GM23338 (cell line): ENCODE data around the gene MOCOS. TPM values are rescaled to one million over a fixed set of nuclear protein-coding genes. Genes with fewer than 3 reads are reported as not detected.

Experiments used
- ATAC-seq: fragments of 200-7000 bp; cut with Tn5 transposase; 3 replicates; pipeline ENCODE4 v1.9.1; 2020
- DNase-seq: peaks from one replicate; pipeline ENCODE4 v3.0.0-alpha.2; 2015; ENCODE audit warnings: low spot score
- H2AFZ ChIP-seq: fragments of 200-600 bp; sonication (generic); 2 replicates; pipeline ENCODE4 v1.8.0; 2016; ENCODE audit warnings: antibody characterized with exemption, mild to moderate bottlenecking, moderate library complexity
- H3F3A ChIP-seq: fragments of 200-600 bp; sonication (generic); replicated peaks from 2 replicates; pipeline ENCODE4 v1.8.0; 2017; ENCODE audit warnings: antibody characterized with exemption, mixed run types, low read depth
- H3K27ac ChIP-seq: fragments of 200-600 bp; sonication (generic); 2 replicates; pipeline ENCODE4 v1.6.1; 2016; ENCODE audit warnings: low read depth
- H3K27me3 ChIP-seq: fragments of 200-600 bp; sonication (generic); 2 replicates; pipeline ENCODE4 v1.8.0; 2016; ENCODE audit warnings: mild to moderate bottlenecking, mixed run types, moderate library complexity; ENCODE audit not compliant: insufficient read depth
- H3K36me3 ChIP-seq: fragments of 200-600 bp; sonication (generic); 2 replicates; pipeline ENCODE4 v1.8.0; 2016; ENCODE audit warnings: mild to moderate bottlenecking; ENCODE audit not compliant: insufficient read depth
- H3K4me1 ChIP-seq: fragments of 200-600 bp; sonication (generic); 2 replicates; pipeline ENCODE4 v1.8.0; 2016; ENCODE audit warnings: mild to moderate bottlenecking, moderate library complexity; ENCODE audit not compliant: insufficient read depth
- H3K4me2 ChIP-seq: fragments of 200-600 bp; sonication (generic); 2 replicates; pipeline ENCODE4 v1.7.1; 2017; ENCODE audit warnings: mixed run types
- H3K4me3 ChIP-seq: fragments of 200-600 bp; sonication (generic); 2 replicates; pipeline ENCODE4 v1.6.1; 2016; ENCODE audit warnings: mixed run types
- H3K79me2 ChIP-seq: fragments of 200-600 bp; sonication (generic); replicated peaks from 2 replicates; pipeline ENCODE4 v1.8.0; 2017; ENCODE audit warnings: mild to moderate bottlenecking; ENCODE audit not compliant: insufficient read depth
- H3K9me2 ChIP-seq: fragments of 200-600 bp; sonication (generic); 2 replicates; pipeline ENCODE4 v1.8.0; 2017; ENCODE audit not compliant: insufficient read depth
- H4K20me1 ChIP-seq: fragments of 200-600 bp; sonication (generic); replicated peaks from 2 replicates; pipeline ENCODE4 v1.8.0; 2017; ENCODE audit warnings: mild to moderate bottlenecking; ENCODE audit not compliant: insufficient read depth
- H3K27ac Mint-ChIP-seq: 2 replicates; pipeline ENCODE4 v1.8.0; 2020; ENCODE audit warnings: inconsistent platforms, mild to moderate bottlenecking, moderate library complexity, mixed read lengths
- H3K27me3 Mint-ChIP-seq: 3 replicates; pipeline ENCODE4 v1.8.0; 2022; ENCODE audit warnings: low read depth, mild to moderate bottlenecking, moderate library complexity, mixed read lengths, inconsistent platforms; ENCODE audit not compliant: insufficient read depth, poor library complexity
- H3K36me3 Mint-ChIP-seq: 3 replicates; pipeline ENCODE4 v1.8.0; 2021; ENCODE audit warnings: low read depth, mild to moderate bottlenecking, inconsistent platforms, moderate library complexity, mixed read lengths
- H3K4me1 Mint-ChIP-seq: 3 replicates; pipeline ENCODE4 v1.8.0; 2020; ENCODE audit warnings: mild to moderate bottlenecking, inconsistent platforms, mixed read lengths
- H3K4me3 Mint-ChIP-seq: 3 replicates; pipeline ENCODE4 v1.8.0; 2021; ENCODE audit warnings: moderate library complexity, mild to moderate bottlenecking, inconsistent platforms, mixed read lengths
- H3K9me3 Mint-ChIP-seq: 3 replicates; pipeline ENCODE4 v1.8.0; 2020; ENCODE audit warnings: moderate library complexity, mild to moderate bottlenecking, inconsistent platforms, mixed read lengths
- CREB1 ChIP-seq: fragments of 250-450 bp; sonication (Bioruptor Pico); IDR thresholded peaks from 2 replicates; pipeline ENCODE4 v1.5.0; 2020; ENCODE audit warnings: low read depth, mild to moderate bottlenecking, moderate library complexity
- CTCF ChIP-seq, 2 experiments: fragments of 200-600 bp in 1 of 2; sonication (generic) in 1 of 2; conservative IDR thresholded peaks; 2 replicates each; pipeline versions ENCODE4 v1.5.1 to v1.6.1; 2016 to 2017; ENCODE audit warnings: antibody characterized with exemption in 2 of 2, low read depth in 2 of 2, mild to moderate bottlenecking in 2 of 2, moderate library complexity in 1 of 2
- ETS1 ChIP-seq: IDR thresholded peaks from 2 replicates; pipeline ENCODE4 v1.6.1; 2016; ENCODE audit warnings: antibody characterized with exemption
- EZH2 ChIP-seq: fragments of 200-600 bp; sonication (generic); IDR thresholded peaks from one replicate; pipeline ENCODE4 v1.8.0; 2017; ENCODE audit warnings: antibody characterized with exemption, mild to moderate bottlenecking, low read depth; ENCODE audit not compliant: unreplicated experiment
- EZH2phosphoT487 ChIP-seq: fragments of 200-600 bp; sonication (generic); IDR thresholded peaks from one replicate; pipeline ENCODE4 v1.8.1; 2018; ENCODE audit warnings: antibody characterized with exemption; ENCODE audit not compliant: unreplicated experiment
- JUNB ChIP-seq: IDR thresholded peaks from one replicate; pipeline ENCODE4 v1.6.1; 2016; ENCODE audit warnings: antibody characterized with exemption; ENCODE audit not compliant: unreplicated experiment
- NANOG ChIP-seq: IDR thresholded peaks from 2 replicates; pipeline ENCODE4 v1.6.1; 2016; ENCODE audit warnings: antibody characterized with exemption, borderline replicate concordance
- POLR2AphosphoS5 ChIP-seq: IDR thresholded peaks from 2 replicates; pipeline ENCODE4 v1.6.1; 2016; ENCODE audit warnings: antibody characterized with exemption, low read depth
- STAT1 ChIP-seq: IDR thresholded peaks from one replicate; pipeline ENCODE4 v1.6.1; 2016; ENCODE audit warnings: antibody characterized with exemption; ENCODE audit not compliant: unreplicated experiment
- ZNF114 ChIP-seq: fragments of 250-450 bp; sonication (Bioruptor Pico); IDR thresholded peaks from 2 replicates; pipeline ENCODE4 v1.5.0; 2020; ENCODE audit warnings: mild to moderate bottlenecking, moderate library complexity
- ZNF331 ChIP-seq: fragments of 250-450 bp; sonication (Bioruptor Pico); IDR thresholded peaks from 2 replicates; pipeline ENCODE4 v1.5.0; 2020; ENCODE audit warnings: low read depth, mild to moderate bottlenecking, moderate library complexity
- polyA plus RNA-seq: library from polyadenylated mRNA; unstranded; fragments of >200 nt; fragmentation: Nextera tagmentation; extraction: Ambion mirVana; gene quantifications from 2 replicates; pipeline ENCODE4 v1.2.1, GENCODE V29; 2016
- total RNA-seq: library from RNA; depleted of rRNA; stranded (reverse); fragments of >200 nt; shearing (Covaris generic); gene quantifications from 2 replicates; pipeline ENCODE4 v1.2.3, GENCODE V29; 2014
- TF ChIP-seq, protein P1 (sequence below): fragments of 250-450 bp; sonication (Bioruptor Pico); IDR thresholded peaks from 2 replicates; pipeline ENCODE4 v1.5.0; 2020; ENCODE audit warnings: mild to moderate bottlenecking, moderate library complexity
- TF ChIP-seq, protein P2 (sequence below): IDR thresholded peaks from one replicate; pipeline ENCODE4 v1.6.1; 2018; ENCODE audit warnings: antibody characterized with exemption; ENCODE audit not compliant: unreplicated experiment

MOCOS gene
- total and polyA plus RNA-seq, 2 experiments from 2014 or later, result 3.9 to 7.2 TPM

- Histone ChIP-seq H3K27me3 (no peaks in the 10 kb centered on the region), H3K4me3 (no peak overlapping the region), H3K27ac (no peak overlapping the region), H3K79me2 (no peaks in the 10 kb centered on the region), H2AFZ (no peak overlapping the region), H3F3A (no peaks in the 10 kb centered on the region), H3K9me2 (no peaks in the 10 kb centered on the region), H4K20me1 (no peaks in the 10 kb centered on the region), H3K36me3 (no peaks in the 10 kb centered on the region), H3K4me1 (no peaks in the 10 kb centered on the region), H3K4me2 (no peak overlapping the region)
- H3K9me3 Mint-ChIP-seq, result peaks cover 7% of the 10 kb centered on the region
- TF ChIP-seq EZH2, result no peak
- no peak for TF ChIP-seq STAT1
- no peak for TF ChIP-seq CTCF (conservative IDR thresholded peaks at IDR 0.05; ENCODE audit: low read depth in 2 of 2)
- no peak for TF ChIP-seq ETS1
- no peak for TF ChIP-seq ZNF114 (CRISPR knock-in tag)
- TF ChIP-seq CREB1 (CRISPR knock-in tag), result no peak
- no peak for TF ChIP-seq EZH2phosphoT487
- no peak for TF ChIP-seq POLR2AphosphoS5
- no peak for TF ChIP-seq JUNB
- TF ChIP-seq NANOG, result no peak
- TF ChIP-seq, protein P1, sequence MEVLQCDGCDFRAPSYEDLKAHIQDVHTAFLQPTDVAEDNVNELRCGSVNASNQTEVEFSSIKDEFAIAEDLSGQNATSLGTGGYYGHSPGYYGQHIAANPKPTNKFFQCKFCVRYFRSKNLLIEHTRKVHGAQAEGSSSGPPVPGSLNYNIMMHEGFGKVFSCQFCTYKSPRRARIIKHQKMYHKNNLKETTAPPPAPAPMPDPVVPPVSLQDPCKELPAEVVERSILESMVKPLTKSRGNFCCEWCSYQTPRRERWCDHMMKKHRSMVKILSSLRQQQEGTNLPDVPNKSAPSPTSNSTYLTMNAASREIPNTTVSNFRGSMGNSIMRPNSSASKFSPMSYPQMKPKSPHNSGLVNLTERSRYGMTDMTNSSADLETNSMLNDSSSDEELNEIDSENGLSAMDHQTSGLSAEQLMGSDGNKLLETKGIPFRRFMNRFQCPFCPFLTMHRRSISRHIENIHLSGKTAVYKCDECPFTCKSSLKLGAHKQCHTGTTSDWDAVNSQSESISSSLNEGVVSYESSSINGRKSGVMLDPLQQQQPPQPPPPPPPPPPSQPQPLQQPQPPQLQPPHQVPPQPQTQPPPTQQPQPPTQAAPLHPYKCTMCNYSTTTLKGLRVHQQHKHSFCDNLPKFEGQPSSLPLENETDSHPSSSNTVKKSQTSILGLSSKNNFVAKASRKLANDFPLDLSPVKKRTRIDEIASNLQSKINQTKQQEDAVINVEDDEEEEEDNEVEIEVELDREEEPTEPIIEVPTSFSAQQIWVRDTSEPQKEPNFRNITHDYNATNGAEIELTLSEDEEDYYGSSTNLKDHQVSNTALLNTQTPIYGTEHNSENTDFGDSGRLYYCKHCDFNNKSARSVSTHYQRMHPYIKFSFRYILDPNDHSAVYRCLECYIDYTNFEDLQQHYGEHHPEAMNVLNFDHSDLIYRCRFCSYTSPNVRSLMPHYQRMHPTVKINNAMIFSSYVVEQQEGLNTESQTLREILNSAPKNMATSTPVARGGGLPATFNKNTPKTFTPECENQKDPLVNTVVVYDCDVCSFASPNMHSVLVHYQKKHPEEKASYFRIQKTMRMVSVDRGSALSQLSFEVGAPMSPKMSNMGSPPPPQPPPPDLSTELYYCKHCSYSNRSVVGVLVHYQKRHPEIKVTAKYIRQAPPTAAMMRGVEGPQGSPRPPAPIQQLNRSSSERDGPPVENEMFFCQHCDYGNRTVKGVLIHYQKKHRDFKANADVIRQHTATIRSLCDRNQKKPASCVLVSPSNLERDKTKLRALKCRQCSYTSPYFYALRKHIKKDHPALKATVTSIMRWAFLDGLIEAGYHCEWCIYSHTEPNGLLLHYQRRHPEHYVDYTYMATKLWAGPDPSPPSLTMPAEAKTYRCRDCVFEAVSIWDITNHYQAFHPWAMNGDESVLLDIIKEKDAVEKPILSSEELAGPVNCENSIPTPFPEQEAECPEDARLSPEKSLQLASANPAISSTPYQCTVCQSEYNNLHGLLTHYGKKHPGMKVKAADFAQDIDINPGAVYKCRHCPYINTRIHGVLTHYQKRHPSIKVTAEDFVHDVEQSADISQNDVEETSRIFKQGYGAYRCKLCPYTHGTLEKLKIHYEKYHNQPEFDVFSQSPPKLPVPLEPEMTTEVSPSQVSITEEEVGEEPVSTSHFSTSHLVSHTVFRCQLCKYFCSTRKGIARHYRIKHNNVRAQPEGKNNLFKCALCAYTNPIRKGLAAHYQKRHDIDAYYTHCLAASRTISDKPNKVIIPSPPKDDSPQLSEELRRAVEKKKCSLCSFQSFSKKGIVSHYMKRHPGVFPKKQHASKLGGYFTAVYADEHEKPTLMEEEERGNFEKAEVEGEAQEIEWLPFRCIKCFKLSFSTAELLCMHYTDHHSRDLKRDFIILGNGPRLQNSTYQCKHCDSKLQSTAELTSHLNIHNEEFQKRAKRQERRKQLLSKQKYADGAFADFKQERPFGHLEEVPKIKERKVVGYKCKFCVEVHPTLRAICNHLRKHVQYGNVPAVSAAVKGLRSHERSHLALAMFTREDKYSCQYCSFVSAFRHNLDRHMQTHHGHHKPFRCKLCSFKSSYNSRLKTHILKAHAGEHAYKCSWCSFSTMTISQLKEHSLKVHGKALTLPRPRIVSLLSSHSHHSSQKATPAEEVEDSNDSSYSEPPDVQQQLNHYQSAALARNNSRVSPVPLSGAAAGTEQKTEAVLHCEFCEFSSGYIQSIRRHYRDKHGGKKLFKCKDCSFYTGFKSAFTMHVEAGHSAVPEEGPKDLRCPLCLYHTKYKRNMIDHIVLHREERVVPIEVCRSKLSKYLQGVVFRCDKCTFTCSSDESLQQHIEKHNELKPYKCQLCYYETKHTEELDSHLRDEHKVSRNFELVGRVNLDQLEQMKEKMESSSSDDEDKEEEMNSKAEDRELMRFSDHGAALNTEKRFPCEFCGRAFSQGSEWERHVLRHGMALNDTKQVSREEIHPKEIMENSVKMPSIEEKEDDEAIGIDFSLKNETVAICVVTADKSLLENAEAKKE (CRISPR knock-in tag), result no peak
- no peak for TF ChIP-seq ZNF331 (CRISPR knock-in tag)
- TF ChIP-seq, protein P2, sequence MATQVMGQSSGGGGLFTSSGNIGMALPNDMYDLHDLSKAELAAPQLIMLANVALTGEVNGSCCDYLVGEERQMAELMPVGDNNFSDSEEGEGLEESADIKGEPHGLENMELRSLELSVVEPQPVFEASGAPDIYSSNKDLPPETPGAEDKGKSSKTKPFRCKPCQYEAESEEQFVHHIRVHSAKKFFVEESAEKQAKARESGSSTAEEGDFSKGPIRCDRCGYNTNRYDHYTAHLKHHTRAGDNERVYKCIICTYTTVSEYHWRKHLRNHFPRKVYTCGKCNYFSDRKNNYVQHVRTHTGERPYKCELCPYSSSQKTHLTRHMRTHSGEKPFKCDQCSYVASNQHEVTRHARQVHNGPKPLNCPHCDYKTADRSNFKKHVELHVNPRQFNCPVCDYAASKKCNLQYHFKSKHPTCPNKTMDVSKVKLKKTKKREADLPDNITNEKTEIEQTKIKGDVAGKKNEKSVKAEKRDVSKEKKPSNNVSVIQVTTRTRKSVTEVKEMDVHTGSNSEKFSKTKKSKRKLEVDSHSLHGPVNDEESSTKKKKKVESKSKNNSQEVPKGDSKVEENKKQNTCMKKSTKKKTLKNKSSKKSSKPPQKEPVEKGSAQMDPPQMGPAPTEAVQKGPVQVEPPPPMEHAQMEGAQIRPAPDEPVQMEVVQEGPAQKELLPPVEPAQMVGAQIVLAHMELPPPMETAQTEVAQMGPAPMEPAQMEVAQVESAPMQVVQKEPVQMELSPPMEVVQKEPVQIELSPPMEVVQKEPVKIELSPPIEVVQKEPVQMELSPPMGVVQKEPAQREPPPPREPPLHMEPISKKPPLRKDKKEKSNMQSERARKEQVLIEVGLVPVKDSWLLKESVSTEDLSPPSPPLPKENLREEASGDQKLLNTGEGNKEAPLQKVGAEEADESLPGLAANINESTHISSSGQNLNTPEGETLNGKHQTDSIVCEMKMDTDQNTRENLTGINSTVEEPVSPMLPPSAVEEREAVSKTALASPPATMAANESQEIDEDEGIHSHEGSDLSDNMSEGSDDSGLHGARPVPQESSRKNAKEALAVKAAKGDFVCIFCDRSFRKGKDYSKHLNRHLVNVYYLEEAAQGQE, result no peak
- peaks cover 2% of the 10 kb centered on the region; the same call in 2 of the 3 replicates for H3K4me1 Mint-ChIP-seq
- peak; percentile 31 for ATAC-seq
- H3K27me3 Mint-ChIP-seq, result no peaks in the 10 kb centered on the region
- no peak for DNase-seq
- H3K4me3 Mint-ChIP-seq, result no peak overlapping the region
- no peak overlapping the region for H3K27ac Mint-ChIP-seq
- no peaks in the 10 kb centered on the region; the same call in 2 of the 3 replicates for H3K36me3 Mint-ChIP-seq
Measured at GRCh38 chr18:36284268-36284667, 97.0 kb downstream of the MOCOS start.
